Breast epithelium (tissue), 4 donors: ENCODE data around the gene GALNT10. TPM values are rescaled to one million over a fixed set of nuclear protein-coding genes. Genes with fewer than 3 reads are reported as not detected.

Experiments used
- DNase-seq, 2 donors: peaks; one replicate each; pipeline ENCODE4 v3.0.0-alpha.2; 2019; ENCODE audit warnings: low spot score in 2 of 2
- H3K27ac ChIP-seq, 2 donors: fragments of 200-600 bp; sonication (generic) in 1 of 2; one replicate each; pipeline ENCODE4 v1.5.1; 2016 to 2019; ENCODE audit warnings: mild to moderate bottlenecking in 1 of 2
- H3K27me3 ChIP-seq, 2 donors: fragments of 200-600 bp; sonication (generic) in 1 of 2; one replicate each; pipeline versions ENCODE4 v1.5.1 to v1.6.0; 2017 to 2019; ENCODE audit warnings: control low read depth in 1 of 2, mild to moderate bottlenecking in 1 of 2
- H3K36me3 ChIP-seq: fragments of 200-600 bp; one replicate; pipeline ENCODE4 v1.5.1; 2019
- H3K4me1 ChIP-seq, 2 donors: fragments of 200-600 bp; sonication (generic); one replicate each; pipeline ENCODE4 v1.5.1; 2016 to 2019; ENCODE audit warnings: control low read depth in 1 of 2
- H3K4me3 ChIP-seq, 3 donors: fragments of 200-600 bp; sonication (generic); 1 replicate in 2 of 3; 2 replicates in 1 of 3; pipeline ENCODE4 v1.5.1; 2016 to 2019; ENCODE audit warnings: mild to moderate bottlenecking in 3 of 3, moderate library complexity in 2 of 3
- H3K9me3 ChIP-seq, 2 donors: fragments of 200-600 bp; sonication (generic) in 1 of 2; one replicate each; pipeline ENCODE4 v1.5.1; 2016 to 2019; ENCODE audit warnings: control low read depth in 1 of 2
- CTCF ChIP-seq, 3 donors: fragments of 450-650 bp; IDR thresholded peaks; one replicate each; pipeline ENCODE4 v1.5.1; 2016 to 2017; ENCODE audit warnings: antibody characterized with exemption in 3 of 3, mild to moderate bottlenecking in 3 of 3, moderate library complexity in 3 of 3
- POLR2A ChIP-seq: fragments of 450-650 bp; IDR thresholded peaks from one replicate; pipeline ENCODE4 v1.6.1; 2016; ENCODE audit warnings: antibody characterized with exemption, mild to moderate bottlenecking, moderate library complexity
- POLR2AphosphoS5 ChIP-seq, 3 donors: sonication (generic); formaldehyde crosslinking; IDR thresholded peaks; one replicate each; pipeline ENCODE4 v1.6.1; 2017; ENCODE audit warnings: antibody characterized with exemption in 3 of 3
- intact Hi-C: fragments of 100-400 bp; cut with DNase I; formaldehyde crosslinking; loops from one replicate; pipeline ENCODE4 v1.15.1; 2023; ENCODE audit warnings: low total_unique reads
- total RNA-seq, 3 donors: library from RNA; depleted of rRNA; stranded (reverse); fragments of >200 nt; gene quantifications; one replicate each; pipeline ENCODE4 v1.1.0, GENCODE V29; 2016

The GALNT10 gene
- total RNA-seq, 3 donors from 2014 or later: 32.8 to 67.2 (median 34.1) TPM

GRCh38 chr5:154243736-154244135 lies 53.2 kb downstream of the GALNT10 start:
- Histone ChIP-seq H3K27ac (no peak overlapping the region), H3K4me3 (no peak overlapping the region), H3K9me3 (no peaks in the 10 kb centered on the region), H3K4me1 (no peaks in the 10 kb centered on the region), H3K27me3 (no peaks in the 10 kb centered on the region), H3K36me3 (no peaks in the 10 kb centered on the region)
- intact Hi-C loops: no loop called here
- DNase-seq: no peak
- TF ChIP-seq POLR2AphosphoS5 (IDR thresholded peaks at IDR 0.05) (no peak), CTCF (IDR thresholded peaks at IDR 0.05) (no peak), POLR2A (no peak)

- intact Hi-C loops: no loop called here
- Histone ChIP-seq H3K9me3 (no peaks in the 10 kb centered on the region), H3K27me3 (no peaks in the 10 kb centered on the region), H3K4me1 (no peaks in the 10 kb centered on the region), H3K27ac (no peak overlapping the region), H3K4me3 (no peak overlapping the region), H3K36me3 (no peaks in the 10 kb centered on the region)
- DNase-seq: no peak
- TF ChIP-seq POLR2AphosphoS5 (IDR thresholded peaks at IDR 0.05) (no peak), CTCF (IDR thresholded peaks at IDR 0.05) (no peak), POLR2A (no peak)
Observed at GRCh38 chr5:154244476-154244875, 53.9 kb downstream of the GALNT10 start.

- no peak overlapping the region for H3K27ac ChIP-seq
- no peaks in the 10 kb centered on the region for H3K27me3 ChIP-seq
- DNase-seq: no peak
- H3K4me3 ChIP-seq: no peak overlapping the region
- H3K36me3 ChIP-seq: no peaks in the 10 kb centered on the region
- H3K4me1 ChIP-seq: no peaks in the 10 kb centered on the region
- no peak for TF ChIP-seq POLR2AphosphoS5 (IDR thresholded peaks at IDR 0.05)
- TF ChIP-seq POLR2A: no peak
- TF ChIP-seq CTCF (IDR thresholded peaks at IDR 0.05): no peak
- intact Hi-C loops: no loop called here
- no peaks in the 10 kb centered on the region for H3K9me3 ChIP-seq
Observed at GRCh38 chr5:154248691-154249090, 58.2 kb downstream of the GALNT10 start.

GRCh38 chr5:154249826-154250225 lies 59.3 kb downstream of the GALNT10 start:
- Histone ChIP-seq H3K27me3 (no peaks in the 10 kb centered on the region), H3K27ac (no peak overlapping the region), H3K4me1 (no peaks in the 10 kb centered on the region), H3K4me3 (no peak overlapping the region), H3K9me3 (no peaks in the 10 kb centered on the region), H3K36me3 (no peaks in the 10 kb centered on the region)
- intact Hi-C loops: no loop called here
- TF ChIP-seq POLR2A: no peak
- TF ChIP-seq CTCF (IDR thresholded peaks at IDR 0.05): no peak
- no peak for TF ChIP-seq POLR2AphosphoS5 (IDR thresholded peaks at IDR 0.05)
- no peak for DNase-seq

- no peak for DNase-seq
- no peak overlapping the region for H3K4me3 ChIP-seq
- no peaks in the 10 kb centered on the region for H3K36me3 ChIP-seq
- no peaks in the 10 kb centered on the region for H3K9me3 ChIP-seq
- no peaks in the 10 kb centered on the region for H3K27me3 ChIP-seq
- no peak overlapping the region for H3K27ac ChIP-seq
- no peak for TF ChIP-seq CTCF (IDR thresholded peaks at IDR 0.05)
- no peak for TF ChIP-seq POLR2AphosphoS5 (IDR thresholded peaks at IDR 0.05)
- no peak for TF ChIP-seq POLR2A
- no peaks in the 10 kb centered on the region for H3K4me1 ChIP-seq
- intact Hi-C loops: no loop called here
Observed at GRCh38 chr5:154251529-154251928, 61.0 kb downstream of the GALNT10 start.
